ENCODE results near the gene SLC26A8. TPM values are rescaled to one million over a fixed set of nuclear protein-coding genes. Genes with fewer than 3 reads are reported as not detected.

The SLC26A8 gene
- total RNA-seq, 1 experiment from 2014 or later: not detected

- ATAC-seq: no peak
- in situ Hi-C loops (cut with HindIII; ENCODE audit: low pct_unique_long_range_greater_than_20kb, low sequenced_read_pairs): no loop called here
- Histone ChIP-seq H3K9me3 (ENCODE audit: control insufficient read depth, insufficient read depth, low read depth, low read length) (peaks cover 4% of the 10 kb centered on the region; the same call in 1 of the 2 replicates), H3K27me3 (ENCODE audit: control insufficient read depth, insufficient read depth, low read length) (no peaks in the 10 kb centered on the region), H3K4me1 (ENCODE audit: control insufficient read depth, insufficient read depth, low read length) (no peaks in the 10 kb centered on the region), H3K4me3 (ENCODE audit: low read depth in 2 of 2, low read length in 2 of 2) (no peak overlapping the region), H3K36me3 (ENCODE audit: control insufficient read depth, insufficient read depth, low read length) (peaks cover 2% of the 10 kb centered on the region; the same call in 1 of the 2 replicates), H3K27ac (ENCODE audit: low read length) (no peak overlapping the region)
- no peak for DNase-seq (ENCODE audit: low read depth, low spot score)
- intact Hi-C loops (cut with micrococcal nuclease; ENCODE audit: unreplicated experiment): no loop called here
- no peak for TF ChIP-seq TCF7L2 (IDR thresholded peaks at IDR 0.05; ENCODE audit: low read depth, low read length)
- TF ChIP-seq POLR2AphosphoS5 (IDR thresholded peaks at IDR 0.05; ENCODE audit: low read depth, low read length): no peak
- TF ChIP-seq SIN3A (IDR thresholded peaks at IDR 0.05; ENCODE audit: borderline replicate concordance, insufficient read depth, low read depth, low read length): no peak
- TF ChIP-seq REST (IDR thresholded peaks at IDR 0.05; ENCODE audit: insufficient read depth in 1 of 2, low read depth in 2 of 2, low read length in 1 of 2): no peak
- TF ChIP-seq, protein P1, sequence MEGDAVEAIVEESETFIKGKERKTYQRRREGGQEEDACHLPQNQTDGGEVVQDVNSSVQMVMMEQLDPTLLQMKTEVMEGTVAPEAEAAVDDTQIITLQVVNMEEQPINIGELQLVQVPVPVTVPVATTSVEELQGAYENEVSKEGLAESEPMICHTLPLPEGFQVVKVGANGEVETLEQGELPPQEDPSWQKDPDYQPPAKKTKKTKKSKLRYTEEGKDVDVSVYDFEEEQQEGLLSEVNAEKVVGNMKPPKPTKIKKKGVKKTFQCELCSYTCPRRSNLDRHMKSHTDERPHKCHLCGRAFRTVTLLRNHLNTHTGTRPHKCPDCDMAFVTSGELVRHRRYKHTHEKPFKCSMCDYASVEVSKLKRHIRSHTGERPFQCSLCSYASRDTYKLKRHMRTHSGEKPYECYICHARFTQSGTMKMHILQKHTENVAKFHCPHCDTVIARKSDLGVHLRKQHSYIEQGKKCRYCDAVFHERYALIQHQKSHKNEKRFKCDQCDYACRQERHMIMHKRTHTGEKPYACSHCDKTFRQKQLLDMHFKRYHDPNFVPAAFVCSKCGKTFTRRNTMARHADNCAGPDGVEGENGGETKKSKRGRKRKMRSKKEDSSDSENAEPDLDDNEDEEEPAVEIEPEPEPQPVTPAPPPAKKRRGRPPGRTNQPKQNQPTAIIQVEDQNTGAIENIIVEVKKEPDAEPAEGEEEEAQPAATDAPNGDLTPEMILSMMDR (IDR thresholded peaks at IDR 0.05): no peak
- ChIA-PET POLR2A (no interaction called here), CTCF (interaction anchor here (0.7 kb wide), 1 partner anchor 178 kb away, joined by 4 read pairs; no protein-coding TSS in a partner anchor)
- no TSS peak for BruUV-seq (replicated peaks)
These were observed 118.5 kb downstream of the SLC26A8 start for GRCh38 chr6:35905841-35906498.

DNA sequence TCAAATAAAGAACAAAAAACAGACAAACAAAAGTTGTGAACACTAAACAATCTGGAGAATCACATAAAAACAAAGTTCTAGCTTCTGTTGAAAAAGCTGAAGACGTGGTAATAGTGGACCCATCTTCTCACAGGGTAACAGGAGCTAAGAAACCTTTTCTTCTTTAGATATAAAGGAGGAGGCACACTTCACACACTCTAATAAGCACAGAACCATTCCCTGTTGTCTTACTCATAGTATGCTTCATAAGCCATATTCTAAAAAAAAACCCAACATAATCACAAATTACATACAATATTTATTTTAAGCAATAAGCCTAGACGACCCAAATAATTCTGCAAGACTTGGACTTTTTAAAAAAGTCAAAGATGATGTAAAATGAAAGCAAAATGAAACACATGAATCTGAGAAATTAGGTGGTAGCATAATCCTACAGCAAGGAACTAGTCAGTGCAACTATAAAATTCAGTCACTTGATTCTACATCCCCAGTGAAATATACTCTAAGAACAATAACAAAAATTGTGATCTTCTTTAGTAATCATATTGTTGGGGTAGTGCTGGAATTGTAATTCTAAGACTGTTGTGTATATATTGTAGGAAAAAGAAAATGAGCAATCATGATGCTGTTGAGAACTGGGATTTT is 119.2 kb downstream of the SLC26A8 start:
- Histone ChIP-seq H3K4me1 (ENCODE audit: control insufficient read depth, insufficient read depth, low read length) (no peaks in the 10 kb centered on the region), H3K4me3 (ENCODE audit: low read depth in 2 of 2, low read length in 2 of 2) (no peak overlapping the region), H3K27ac (ENCODE audit: low read length) (no peak overlapping the region), H3K27me3 (ENCODE audit: control insufficient read depth, insufficient read depth, low read length) (no peaks in the 10 kb centered on the region), H3K9me3 (ENCODE audit: control insufficient read depth, insufficient read depth, low read depth, low read length) (peaks cover under 1% of the 10 kb centered on the region; the same call in 1 of the 2 replicates), H3K36me3 (ENCODE audit: control insufficient read depth, insufficient read depth, low read length) (peaks cover 2% of the 10 kb centered on the region; the same call in 1 of the 2 replicates)
- in situ Hi-C loops (cut with HindIII; ENCODE audit: low pct_unique_long_range_greater_than_20kb, low sequenced_read_pairs) (no loop called here), intact Hi-C loops (cut with micrococcal nuclease; ENCODE audit: unreplicated experiment) (no loop called here)
- ChIA-PET CTCF (interaction anchor here (0.7 kb wide), 1 partner anchor 179 kb away, joined by 4 read pairs; no protein-coding TSS in a partner anchor), POLR2A (no interaction called here)
- BruUV-seq (replicated peaks): no TSS peak
- ATAC-seq: no peak
- no peak for DNase-seq (ENCODE audit: low read depth, low spot score)
- no peak for TF ChIP-seq POLR2AphosphoS5 (IDR thresholded peaks at IDR 0.05; ENCODE audit: low read depth, low read length)
- TF ChIP-seq REST (IDR thresholded peaks at IDR 0.05; ENCODE audit: insufficient read depth in 1 of 2, low read depth in 2 of 2, low read length in 1 of 2): no peak
- TF ChIP-seq, protein P1 (IDR thresholded peaks at IDR 0.05): no peak
- TF ChIP-seq SIN3A (IDR thresholded peaks at IDR 0.05; ENCODE audit: borderline replicate concordance, insufficient read depth, low read depth, low read length): no peak
- no peak for TF ChIP-seq TCF7L2 (IDR thresholded peaks at IDR 0.05; ENCODE audit: low read depth, low read length)

Data from Panc1 (cell line).